Gastroesophageal sphincter (tissue), 4 donors: ENCODE results near the gene ZNF236. TPM values are rescaled to one million over a fixed set of nuclear protein-coding genes. Genes with fewer than 3 reads are reported as not detected.

Experiments used
- ATAC-seq: fragments of 150-250 bp; one replicate; pipeline ENCODE4 v1.9.1; 2016; ENCODE audit warnings: mild to moderate bottlenecking, moderate library complexity
- H3K27ac ChIP-seq, 4 donors: fragments of 200-600 bp; sonication (generic) in 3 of 4; 1 replicate in 3 of 4; 2 replicates in 1 of 4; pipeline ENCODE4 v1.5.1; 2016 to 2019
- H3K27me3 ChIP-seq: fragments of 200-600 bp; sonication (generic); one replicate; pipeline ENCODE4 v1.5.1; 2019
- H3K36me3 ChIP-seq, 2 donors: fragments of 200-600 bp; sonication (generic); one replicate each; pipeline ENCODE4 v1.5.1; 2019; ENCODE audit warnings: control low read depth in 1 of 2
- H3K4me1 ChIP-seq, 3 donors: fragments of 200-600 bp; sonication (generic); 1 replicate in 2 of 3; 2 replicates in 1 of 3; pipeline ENCODE4 v1.5.1; 2016 to 2019; ENCODE audit warnings: control low read depth in 2 of 3
- H3K4me3 ChIP-seq, 2 donors: fragments of 200-600 bp; sonication (generic); one replicate each; pipeline ENCODE4 v1.5.1; 2019; ENCODE audit warnings: mild to moderate bottlenecking in 1 of 2, moderate library complexity in 1 of 2
- H3K9me3 ChIP-seq, 3 donors: fragments of 200-600 bp; sonication (generic); one replicate each; pipeline ENCODE4 v1.5.1; 2017 to 2019; ENCODE audit warnings: control low read depth in 2 of 3
- CTCF ChIP-seq, 4 experiments: fragments of 200-600 bp in 2 of 4; fragments of 450-650 bp in 2 of 4; sonication (generic) in 1 of 4; IDR thresholded peaks; one replicate each; pipeline ENCODE4 v1.5.1; 2017 to 2019; ENCODE audit warnings: antibody characterized with exemption in 4 of 4, mild to moderate bottlenecking in 2 of 4, moderate library complexity in 2 of 4
- EP300 ChIP-seq: sonication (generic); formaldehyde crosslinking; IDR thresholded peaks from one replicate; pipeline ENCODE4 v1.6.1; 2017; ENCODE audit warnings: antibody characterized with exemption, mild to moderate bottlenecking
- POLR2A ChIP-seq, 2 donors: fragments of 450-650 bp; IDR thresholded peaks; one replicate each; pipeline ENCODE4 v1.6.1; 2017; ENCODE audit warnings: antibody characterized with exemption in 2 of 2, mild to moderate bottlenecking in 2 of 2, moderate library complexity in 1 of 2
- POLR2AphosphoS5 ChIP-seq: sonication (generic); formaldehyde crosslinking; IDR thresholded peaks from one replicate; pipeline ENCODE4 v1.6.1; 2017; ENCODE audit warnings: antibody characterized with exemption
- WGBS, 2 donors: methylation state at CpG; one replicate each; pipeline ENCODE4 v1.1.5; 2018; ENCODE audit warnings: low coverage in 1 of 2; 5-methylcytosine and 5-hydroxymethylcytosine counted together
- total RNA-seq, 4 donors: library from RNA; depleted of rRNA; stranded (reverse); fragments of >200 nt; gene quantifications; one replicate each; pipeline ENCODE4 v1.1.0, GENCODE V29; 2016

Gene ZNF236
- total RNA-seq, 4 donors from 2014 or later, result 8.5 to 26.8 (median 16.8) TPM

GRCh38 chr18:76973520-76974266, 151.3 kb downstream of the ZNF236 start:
- Histone ChIP-seq H3K9me3 (no peaks in the 10 kb centered on the region), H3K4me1 (peaks cover 0 to 11% (median 0%) of the 10 kb centered on the region in 3 donors), H3K4me3 (no peak overlapping the region), H3K27ac (no peak overlapping the region), H3K36me3 (peaks cover 0 to 22% of the 10 kb centered on the region in 2 donors), H3K27me3 (no peaks in the 10 kb centered on the region)
- TF ChIP-seq EP300 (no peak), POLR2AphosphoS5 (no peak), POLR2A (IDR thresholded peaks at IDR 0.05) (no peak), CTCF (IDR thresholded peaks at IDR 0.05) (no peak)
- no peak for ATAC-seq
- WGBS, 2 donors, result 86 to 92% methylated on average over 7 to 12 of the region's 20 CpGs

GRCh38 chr18:76974386-76974785, 152.0 kb downstream of the ZNF236 start:
- TF ChIP-seq CTCF (IDR thresholded peaks at IDR 0.05) (no peak), POLR2A (IDR thresholded peaks at IDR 0.05) (no peak), POLR2AphosphoS5 (no peak), EP300 (no peak)
- no peaks in the 10 kb centered on the region for H3K9me3 ChIP-seq
- whole genome bisulfite sequencing, 2 donors, result 83 to 94% methylated on average over 2 to 5 of the region's 5 CpGs
- ATAC-seq, result no peak
- no peak overlapping the region for H3K27ac ChIP-seq
- H3K36me3 ChIP-seq, result peaks cover 0 to 18% of the 10 kb centered on the region in 2 donors
- no peak overlapping the region for H3K4me3 ChIP-seq
- peaks cover 0 to 11% (median 0%) of the 10 kb centered on the region in 3 donors for H3K4me1 ChIP-seq
- H3K27me3 ChIP-seq, result no peaks in the 10 kb centered on the region

- no peak for ATAC-seq
- Histone ChIP-seq H3K4me3 (no peak overlapping the region), H3K9me3 (no peaks in the 10 kb centered on the region), H3K36me3 (peaks cover 0 to 20% of the 10 kb centered on the region in 2 donors), H3K27me3 (no peaks in the 10 kb centered on the region), H3K4me1 (peaks cover 0 to 11% (median 0%) of the 10 kb centered on the region in 3 donors), H3K27ac (no peak overlapping the region)
- no peak for TF ChIP-seq POLR2A (IDR thresholded peaks at IDR 0.05)
- TF ChIP-seq POLR2AphosphoS5, result no peak
- WGBS, 2 donors, result 73 to 100% methylated on average over 1 to 3 of the region's 14 CpGs
Observed at GRCh38 chr18:76975577-76976110, 153.3 kb downstream of the ZNF236 start.

- H3K9me3 ChIP-seq, result no peaks in the 10 kb centered on the region
- H3K36me3 ChIP-seq, result peaks cover 0 to 13% of the 10 kb centered on the region in 2 donors
- H3K4me1 ChIP-seq, result peaks cover 0 to 11% (median 0%) of the 10 kb centered on the region in 3 donors
- no peak for TF ChIP-seq POLR2A (IDR thresholded peaks at IDR 0.05)
- TF ChIP-seq CTCF (IDR thresholded peaks at IDR 0.05), result no peak
- TF ChIP-seq POLR2AphosphoS5, result no peak
- no peak for ATAC-seq
- H3K4me3 ChIP-seq, result no peak overlapping the region
- no peak overlapping the region for H3K27ac ChIP-seq
- no peaks in the 10 kb centered on the region for H3K27me3 ChIP-seq
- WGBS, 2 donors, result 50 to 80% methylated on average over 1 to 2 of the region's 14 CpGs
Observed at GRCh38 chr18:76977108-76977621, 154.8 kb downstream of the ZNF236 start.

- no peak overlapping the region for H3K4me3 ChIP-seq
- WGBS, 2 donors, result 68 to 92% methylated on average over 4 of the region's 11 CpGs
- ATAC-seq, result no peak
- no peaks in the 10 kb centered on the region for H3K27me3 ChIP-seq
- peaks cover 0 to 6% (median 0%) of the 10 kb centered on the region in 3 donors for H3K4me1 ChIP-seq
- H3K36me3 ChIP-seq, result peaks cover 0 to 13% of the 10 kb centered on the region in 2 donors
- TF ChIP-seq POLR2A (IDR thresholded peaks at IDR 0.05) (no peak), EP300 (no peak), POLR2AphosphoS5 (no peak), CTCF (IDR thresholded peaks at IDR 0.05) (no peak)
- H3K9me3 ChIP-seq, result no peaks in the 10 kb centered on the region
- no peak overlapping the region for H3K27ac ChIP-seq
Observed at GRCh38 chr18:76977684-76978232, 155.4 kb downstream of the ZNF236 start.
